ENCODE measurements around the gene TOP3A. TPM values are rescaled to one million over a fixed set of nuclear protein-coding genes. Genes with fewer than 3 reads are reported as not detected.
"Not testable (repeated sequence)": the region's sequence is repeated elsewhere in the genome, so short reads cannot be mapped to it uniquely, and the experiment has no call there.

TOP3A gene
- total RNA-seq, 1 donor from 2014 or later: 14.1 TPM

DNA sequence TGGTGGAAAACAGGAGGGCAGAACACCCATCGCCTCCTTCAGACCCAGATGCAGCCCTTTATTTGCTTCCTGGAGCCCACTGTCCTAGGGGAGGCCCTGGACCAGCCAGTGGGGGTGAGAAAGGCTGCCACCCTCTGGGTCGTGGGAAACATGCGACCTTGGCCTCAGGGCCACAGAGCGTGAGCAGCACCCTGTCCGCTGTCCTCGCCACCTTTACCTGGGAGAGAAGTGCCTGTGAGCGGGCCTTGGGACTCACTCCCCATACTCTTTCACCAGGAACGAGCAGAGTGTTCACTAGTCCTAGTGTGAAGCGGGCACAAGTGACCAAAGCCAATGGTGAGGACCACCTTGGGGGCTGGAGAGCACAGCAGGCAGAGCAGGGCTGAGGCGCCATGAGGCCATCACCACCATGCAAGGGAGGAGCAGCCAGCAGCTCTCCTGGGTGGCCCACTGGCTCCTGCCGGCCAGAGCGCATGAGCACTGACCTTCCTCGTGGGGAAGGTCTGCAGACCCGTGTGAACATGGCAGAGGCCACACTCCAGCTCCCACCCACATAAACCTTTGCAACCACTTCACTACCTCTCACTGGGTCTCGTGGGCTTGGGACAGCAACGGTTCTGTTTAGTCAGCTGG lies 8.8 kb upstream of the TOP3A start:
- no peak for DNase-seq (ENCODE audit: low read depth in 2 of 2)

GRCh38 chr17:18323007-18323406 lies 8.2 kb upstream of the TOP3A start:
- DNase-seq (ENCODE audit: low read depth in 2 of 2): peak in 1 of 2 donors; percentile 15

GRCh38 chr17:18322522-18322921 lies 7.7 kb upstream of the TOP3A start:
- no peak for DNase-seq (ENCODE audit: low read depth in 2 of 2)

DNA sequence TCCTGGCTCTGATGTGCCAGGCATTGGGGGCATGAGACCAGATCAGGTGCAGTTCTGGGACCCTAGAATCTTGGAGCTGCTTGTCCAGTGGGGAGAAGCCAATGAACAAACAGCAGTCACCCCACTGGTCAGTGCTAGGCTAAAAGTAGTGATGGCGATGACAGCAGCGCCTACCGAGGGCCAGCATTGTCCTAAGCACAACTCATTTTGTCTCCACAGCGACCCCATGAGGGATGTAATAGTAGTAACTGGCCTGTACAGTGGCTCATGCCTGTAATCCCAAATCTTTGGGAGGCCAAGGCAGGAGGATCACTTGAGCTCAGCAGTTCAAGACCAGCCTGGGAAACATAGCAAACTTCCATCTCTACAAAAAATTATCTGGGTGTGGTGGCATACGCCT lies 6.5 kb upstream of the TOP3A start:
- DNase-seq (ENCODE audit: low read depth in 2 of 2): peak in 1 of 2 donors; percentile 64

- DNase-seq (ENCODE audit: low read depth in 2 of 2): no peak
Measured at GRCh38 chr17:18320301-18320700, 5.5 kb upstream of the TOP3A start.

DNA sequence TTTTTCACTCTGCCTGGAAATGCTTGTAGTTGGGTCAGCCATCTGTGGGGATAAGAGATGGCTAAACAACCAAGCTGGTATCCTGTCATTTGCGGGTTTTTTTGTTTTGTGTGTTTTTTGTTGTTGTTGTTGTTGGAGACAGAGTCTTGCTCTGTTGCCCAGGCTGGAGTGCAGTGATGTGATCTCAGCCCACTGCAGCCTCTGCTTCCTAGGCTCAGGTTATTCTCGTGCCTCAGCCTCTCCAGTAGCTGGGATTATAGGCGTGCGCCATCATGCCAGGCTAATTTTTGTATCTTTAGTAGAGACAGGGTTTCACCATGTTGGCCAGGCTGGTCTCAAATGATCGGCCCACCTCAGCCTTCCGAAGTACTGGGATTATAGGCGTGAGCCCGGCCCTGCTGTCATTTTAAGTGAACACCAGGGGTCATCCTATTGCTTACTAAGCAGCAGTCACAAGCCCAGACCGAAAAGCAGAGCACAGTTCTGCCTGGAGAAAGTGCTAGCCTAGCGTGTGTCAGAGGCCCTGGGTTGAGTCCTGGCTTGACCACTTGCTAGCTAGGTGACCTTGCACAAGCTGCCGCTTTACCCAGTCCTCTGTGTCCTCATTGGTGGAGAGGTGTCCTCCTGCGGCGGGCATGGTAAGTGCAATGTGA lies 4.9 kb upstream of the TOP3A start:
- peak; percentile 60 to 81 for DNase-seq (ENCODE audit: low read depth in 2 of 2)

DNA sequence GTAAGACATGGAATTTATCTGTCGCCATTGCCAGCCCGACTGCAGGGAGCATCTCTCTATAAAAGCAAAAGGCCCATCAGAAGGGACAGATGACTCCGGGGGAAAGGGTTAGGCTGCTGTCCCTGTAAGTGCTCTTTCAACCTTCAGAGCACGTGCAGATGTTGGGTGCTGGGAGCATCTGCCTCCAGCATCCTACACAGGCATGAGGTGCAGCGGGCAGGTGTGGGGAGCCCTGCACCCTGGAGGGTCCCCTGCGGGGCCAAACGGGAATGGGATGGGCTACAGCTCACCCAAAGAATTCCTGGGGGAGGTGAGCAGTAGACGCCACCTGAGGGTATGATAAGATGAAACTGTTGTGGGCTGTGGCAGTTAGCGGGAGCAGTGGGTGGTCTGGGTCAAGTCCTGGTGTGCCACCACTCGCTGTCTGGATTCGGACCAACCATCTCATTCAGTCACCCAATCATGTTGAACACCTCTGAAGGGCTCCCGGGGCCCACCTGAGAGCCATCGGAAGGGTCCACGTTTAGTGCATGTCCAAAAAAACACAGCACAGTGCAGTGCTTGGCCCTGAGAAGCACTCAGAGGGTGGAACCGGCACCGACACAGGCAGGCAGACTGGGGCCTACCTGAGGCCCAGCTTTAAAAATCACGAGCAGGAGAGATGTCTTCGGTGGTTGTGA lies 4.1 kb upstream of the TOP3A start:
- no peak for DNase-seq (ENCODE audit: low read depth in 2 of 2)

DNA sequence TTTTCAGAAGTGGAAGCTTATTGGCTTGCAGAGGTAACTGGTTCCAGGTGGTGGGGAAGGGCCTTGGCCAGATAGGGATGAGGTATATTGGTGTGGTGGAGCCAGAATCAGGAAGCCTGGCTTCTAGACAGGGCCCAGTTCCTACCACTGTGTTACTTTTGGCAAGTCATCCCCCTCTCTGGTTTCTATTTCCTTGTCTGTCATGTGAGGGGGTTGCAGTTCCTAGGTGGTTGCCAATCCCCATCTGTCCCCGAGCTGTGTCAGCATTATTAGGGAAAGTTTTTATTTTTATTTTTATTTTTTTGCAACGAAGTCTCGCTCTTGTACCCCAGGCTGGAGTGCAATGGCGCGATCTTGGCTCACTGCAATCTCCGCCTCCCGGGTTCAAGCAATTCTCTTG lies 3.3 kb upstream of the TOP3A start:
- no peak for DNase-seq (ENCODE audit: low read depth in 2 of 2)

- no peak for DNase-seq (ENCODE audit: low read depth in 2 of 2)
Measured at GRCh38 chr17:18315961-18316360, 1.2 kb upstream of the TOP3A start.

GRCh38 chr17:18315562-18315922 lies 748 bp upstream of the TOP3A start:
- DNase-seq (ENCODE audit: low read depth in 2 of 2): peak in 1 of 2 donors; percentile 40

- peak; percentile 21 to 54 for DNase-seq (ENCODE audit: low read depth in 2 of 2)
Measured at GRCh38 chr17:18314059-18314730, 599 bp downstream of the TOP3A start.

DNA sequence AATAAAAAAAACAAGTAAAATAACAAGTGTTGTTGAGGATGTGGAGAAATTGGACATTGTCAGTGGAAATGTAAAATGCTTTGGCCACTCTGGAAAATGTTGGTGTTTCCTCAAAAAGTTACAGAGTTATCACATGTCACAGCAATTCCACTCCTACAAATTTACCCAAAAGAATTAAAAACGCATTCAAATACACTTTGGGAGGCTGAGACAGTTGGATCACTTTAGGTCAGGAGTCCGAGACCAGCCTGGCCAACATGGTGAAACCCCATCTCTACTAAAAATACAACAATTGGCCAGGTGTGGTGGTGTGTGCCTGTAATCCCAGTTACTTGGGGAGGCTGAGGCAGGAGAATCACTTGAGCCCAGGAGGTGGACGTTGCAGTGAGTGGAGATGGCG lies 5.6 kb downstream of the TOP3A start:
- no peak for DNase-seq (ENCODE audit: low read depth in 2 of 2)

- DNase-seq (ENCODE audit: low read depth in 2 of 2): not testable (repeated sequence)
Measured at GRCh38 chr17:18303206-18303605, 11.6 kb downstream of the TOP3A start.

DNA sequence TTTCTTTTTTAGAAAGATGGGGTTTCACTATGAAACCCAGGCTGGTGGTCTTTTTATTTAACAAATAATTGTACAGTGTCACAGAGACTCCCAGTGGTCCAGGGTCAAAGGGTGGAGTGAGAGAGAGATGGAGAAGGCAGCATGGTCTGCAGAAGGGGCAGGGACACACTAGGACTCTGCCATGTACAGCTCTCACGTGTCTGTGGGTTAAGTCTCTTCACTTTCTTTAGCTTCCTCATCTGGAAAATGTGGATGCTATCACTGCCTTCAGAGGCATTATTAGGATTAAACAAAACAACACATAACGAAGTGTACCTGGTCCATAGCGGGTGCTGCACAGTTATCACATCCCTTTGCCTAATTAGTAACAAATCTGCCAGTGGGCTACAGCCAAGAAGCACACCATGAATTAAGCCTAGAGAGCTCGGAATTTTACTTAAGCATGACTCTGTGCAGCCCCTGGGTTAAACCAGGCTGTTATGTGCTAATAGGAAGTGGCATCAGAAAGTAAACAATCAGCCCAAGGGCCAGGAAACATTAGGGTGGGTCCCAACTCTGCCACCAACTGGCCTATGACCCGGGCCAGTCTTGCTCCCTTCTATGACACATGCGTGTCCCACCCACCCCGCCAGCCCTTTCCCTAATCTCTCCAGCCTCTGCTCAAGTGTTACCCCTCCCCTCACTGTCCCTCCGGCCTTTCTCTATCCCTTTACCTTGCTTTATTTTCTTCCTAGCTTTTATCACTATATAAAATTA lies 13.9 kb downstream of the TOP3A start:
- peak; percentile 20 to 42 for DNase-seq (ENCODE audit: low read depth in 2 of 2)

GRCh38 chr17:18298061-18298460 lies 16.7 kb downstream of the TOP3A start:
- DNase-seq (ENCODE audit: low read depth in 2 of 2): not testable (repeated sequence)

GRCh38 chr17:18291718-18292540 lies 22.9 kb downstream of the TOP3A start:
- DNase-seq (ENCODE audit: low read depth in 2 of 2): no peak

DNA sequence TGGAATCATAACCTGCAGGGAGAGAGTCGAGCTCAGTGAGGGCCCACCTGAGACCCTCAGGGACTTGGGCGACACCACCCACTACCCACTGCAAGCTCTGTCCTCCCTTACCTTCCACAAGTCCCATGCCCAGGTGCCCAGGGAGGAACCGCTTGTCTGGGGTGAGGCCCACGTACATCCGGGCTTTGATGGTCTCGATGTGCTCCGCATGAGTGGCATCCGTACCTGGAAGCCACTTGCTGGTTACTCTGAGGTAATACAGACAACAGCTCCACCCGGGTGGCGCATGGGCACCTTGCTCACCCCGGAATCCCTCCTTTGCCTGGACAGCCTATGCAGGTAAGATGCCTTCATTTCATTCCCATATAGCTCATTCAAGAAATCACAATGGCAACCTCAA lies 29.5 kb downstream of the TOP3A start:
- no peak for DNase-seq (ENCODE audit: low read depth in 2 of 2)

DNA sequence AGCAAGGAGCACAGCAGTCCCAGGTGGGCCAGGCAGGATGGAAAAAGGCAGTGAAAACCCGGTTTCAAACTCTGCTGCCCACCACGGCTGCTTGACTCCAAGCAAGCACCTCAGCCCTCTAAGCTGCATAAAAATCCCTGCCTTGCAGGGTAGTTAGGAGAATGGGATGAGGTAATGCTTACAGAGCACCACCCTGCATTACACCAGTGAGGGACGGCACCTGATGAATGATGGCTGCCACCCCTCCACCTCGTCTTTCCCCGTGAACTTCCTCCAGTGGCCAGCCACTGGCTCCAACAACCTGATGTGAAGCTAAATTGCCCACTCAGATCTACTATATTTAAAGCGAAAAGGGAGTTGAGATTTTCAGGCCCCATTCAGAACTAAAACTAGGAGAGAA lies 33.0 kb downstream of the TOP3A start:
- DNase-seq (ENCODE audit: low read depth in 2 of 2): no peak

- peak in 1 of 2 donors; percentile 26 for DNase-seq (ENCODE audit: low read depth in 2 of 2)
Measured at GRCh38 chr17:18280766-18281371, 33.9 kb downstream of the TOP3A start.

DNA sequence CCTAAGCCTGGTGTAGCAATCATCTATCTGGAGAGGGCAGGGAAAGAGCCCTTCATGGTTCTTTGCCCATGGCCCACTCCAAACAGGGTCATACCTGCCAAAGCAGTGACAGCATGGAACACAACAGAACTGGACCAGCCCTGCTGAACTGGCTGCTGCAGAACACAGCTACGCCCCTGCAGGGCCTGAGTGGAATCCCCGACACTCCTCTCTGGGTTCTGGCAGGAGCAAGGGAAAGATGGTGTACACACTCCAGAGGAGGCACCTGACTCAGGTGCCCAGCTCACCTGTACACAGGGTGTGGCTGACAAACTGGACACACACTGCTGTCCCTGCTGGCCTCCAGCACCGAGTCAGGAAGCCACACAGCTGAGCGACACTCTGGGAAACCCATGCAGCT lies 34.5 kb downstream of the TOP3A start:
- no peak for DNase-seq (ENCODE audit: low read depth in 2 of 2)
